GM21515 (cell line): Measurements from ENCODE around the gene GMEB1.
"Not testable (repeated sequence)": the region's sequence is repeated elsewhere in the genome, so short reads cannot be mapped to it uniquely, and the experiment has no call there.

Source experiments
- ATAC-seq: cut with Tn5 transposase; IDR thresholded peaks from one replicate; pipeline ENCODE4 v1.9.1; 2021; ENCODE audit not compliant: unreplicated experiment

Gene GMEB1

GRCh38 chr1:28668956-28669723 lies 556 bp downstream of the GMEB1 start:
- ATAC-seq: peak; percentile 44

- no peak for ATAC-seq
Observed at GRCh38 chr1:28671254-28671780, 2.7 kb downstream of the GMEB1 start.

GRCh38 chr1:28672971-28673370 lies 4.4 kb downstream of the GMEB1 start:
- ATAC-seq: not testable (repeated sequence)

- no peak for ATAC-seq
Observed at GRCh38 chr1:28675924-28676257, 7.3 kb downstream of the GMEB1 start.

- ATAC-seq: no peak
Observed at GRCh38 chr1:28680151-28680550, 11.6 kb downstream of the GMEB1 start.

GRCh38 chr1:28682840-28683239 lies 14.3 kb downstream of the GMEB1 start:
- no peak for ATAC-seq

- ATAC-seq: no peak
Observed at GRCh38 chr1:28684937-28685336, 16.4 kb downstream of the GMEB1 start.

GRCh38 chr1:28691627-28692026 lies 23.0 kb downstream of the GMEB1 start:
- not testable (repeated sequence) for ATAC-seq

GRCh38 chr1:28703629-28704028 lies 35.0 kb downstream of the GMEB1 start:
- ATAC-seq: no peak

GRCh38 chr1:28716336-28716735 lies 47.8 kb downstream of the GMEB1 start:
- no peak for ATAC-seq

- no peak for ATAC-seq
Observed at GRCh38 chr1:28718166-28718565, 49.6 kb downstream of the GMEB1 start.

GRCh38 chr1:28718586-28719331 lies 50.2 kb downstream of the GMEB1 start:
- ATAC-seq: no peak

GRCh38 chr1:28719332-28719619 lies 50.7 kb downstream of the GMEB1 start:
- no peak for ATAC-seq

GRCh38 chr1:28720376-28720775 lies 51.8 kb downstream of the GMEB1 start:
- ATAC-seq: no peak

GRCh38 chr1:28721927-28722326 lies 53.3 kb downstream of the GMEB1 start:
- ATAC-seq: not testable (repeated sequence)

GRCh38 chr1:28725365-28725764 lies 56.8 kb downstream of the GMEB1 start:
- not testable (repeated sequence) for ATAC-seq

- ATAC-seq: no peak
Observed at GRCh38 chr1:28735961-28736449, 67.4 kb downstream of the GMEB1 start.

GRCh38 chr1:28736450-28737306 lies 68.1 kb downstream of the GMEB1 start, which contains the start of gene YTHDF2:
YTHDF2 (plus strand) TSS chr1:28736940; CDS start chr1:28737121, 181 bp downstream.
- ATAC-seq: peak; percentile 93

GRCh38 chr1:28737307-28738132 lies 68.9 kb downstream of the GMEB1 start:
- ATAC-seq: peak; percentile 15

- ATAC-seq: no peak
Observed at GRCh38 chr1:28740118-28740517, 71.5 kb downstream of the GMEB1 start.
